Measurements from ENCODE around the gene NFKBIB. TPM values are rescaled to one million over a fixed set of nuclear protein-coding genes. Genes with fewer than 3 reads are reported as not detected.

Gene NFKBIB
- total RNA-seq, result 24.3 and 25.0 TPM in 2 replicates
- 30.8 and 39.6 TPM in 2 replicates for polyA plus RNA-seq
- 19.6 and 27.0 TPM in 2 replicates for polyA plus RNA-seq (2011; cell fraction: cytosol; rRNA removed)
- polyA plus RNA-seq (2011; cell fraction: nucleus; rRNA removed), result 10.9 and 11.0 TPM in 2 replicates
- 14.7 and 27.3 TPM in 2 replicates for polyA plus RNA-seq (2012)
- 7.9 and 10.1 TPM in 2 replicates for polyA minus RNA-seq
- 8.9 TPM for polyA minus RNA-seq (2011; cell fraction: cytosol; rRNA and poly(A)+ RNA removed)
- 1.5 and 5.5 TPM in 2 replicates for polyA minus RNA-seq (2011; cell fraction: nucleus; rRNA and poly(A)+ RNA removed)
- Bru-seq, nascent RNA, result percentile 56 among the genes with signal in this experiment
- percentile 77 among the genes with signal in this experiment for BruChase-seq, experiment 1, labeled RNA remaining after a 6-hour chase
- percentile 61 among the genes with signal in this experiment for BruChase-seq, experiment 2, labeled RNA remaining after a 2-hour chase
- long read RNA-seq, transcript NFKBIB-204 (5 exons, 1,929 nt), result minor isoform, 9 of 61 reads
- long read RNA-seq, transcript NFKBIB-201 (6 exons, 1,159 nt), result major isoform, 18 of 61 reads
- long read RNA-seq, partial matches to known transcripts, result 10 of 61 reads
- long read RNA-seq, other reads (novel, unspliced or antisense), result 24 of 61 reads

DNA sequence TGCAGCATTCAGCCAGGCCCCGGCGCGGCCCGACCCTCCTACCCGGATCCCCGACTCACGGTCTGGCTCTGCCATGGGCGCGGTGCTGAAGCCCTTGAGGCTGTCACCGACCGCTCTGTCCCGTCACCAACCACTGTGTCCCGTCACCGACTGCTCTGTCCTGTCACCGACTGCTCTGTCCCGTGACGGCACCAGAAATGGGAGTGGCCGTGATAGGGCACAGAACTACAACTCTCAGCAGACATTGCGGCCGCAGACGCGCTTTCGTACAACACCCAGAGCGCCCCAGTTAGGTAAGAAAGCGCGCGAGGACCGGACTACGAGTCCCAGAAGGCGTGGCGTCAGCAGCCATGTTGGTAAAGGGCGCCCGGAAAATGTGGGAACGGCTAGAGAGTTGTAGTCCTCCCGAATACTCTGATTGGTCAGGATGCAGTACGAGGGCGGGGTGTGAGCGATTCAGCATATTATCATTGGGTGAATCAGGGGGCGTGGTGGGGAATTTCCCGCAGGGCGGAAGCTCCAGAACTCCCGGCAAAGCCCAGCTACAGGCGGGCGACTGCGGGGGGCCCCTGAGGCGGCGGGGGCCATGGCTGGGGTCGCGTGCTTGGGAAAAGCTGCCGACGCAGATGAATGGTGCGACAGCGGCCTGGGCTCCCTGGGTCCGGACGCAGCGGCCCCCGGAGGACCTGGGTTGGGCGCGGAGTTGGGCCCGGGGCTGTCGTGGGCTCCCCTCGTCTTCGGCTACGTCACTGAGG, at the start of gene NFKBIB, which contains the start of gene SIRT2:
TSS of gene NFKBIB (plus strand) at position 523 of the 755 bp plus-strand sequence. CDS start at position 587, 64 bp downstream.
TSS of gene SIRT2 (minus strand) at position 172 of the 755 bp plus-strand sequence. CDS start at position 75, 97 bp downstream.
- H3K4me1 ChIP-seq (ENCODE audit: control insufficient read depth, extremely low read depth, insufficient read depth, low read length), result peaks cover 22% of the 10 kb centered on the region
- peak within 1 kb of the TSS; percentile 86 for H3K27ac ChIP-seq (ENCODE audit: insufficient read depth, low read depth, low read length)
- no peak for TF ChIP-seq GATA2 (IDR thresholded peaks at IDR 0.05; ENCODE audit: insufficient read depth, insufficient read length, low read depth, low read length)
- peak; percentile 43 for TF ChIP-seq POLR2A (IDR thresholded peaks at IDR 0.05; ENCODE audit: low read depth, low read length)
- no TSS peak for BruUV-seq (replicated peaks)
- no peaks in the 10 kb centered on the region for H3K27me3 ChIP-seq (ENCODE audit: control insufficient read depth in 2 of 2, insufficient read depth in 2 of 2, low read length in 2 of 2)
- H3K4me3 ChIP-seq (replicated peaks in 1 of 3; ENCODE audit: insufficient read depth in 1 of 3, low read depth in 1 of 3, low read length in 3 of 3), result peak within 1 kb of the TSS; percentile 73 to 83 (median 82)
- peak within 1 kb of the TSS; percentile 91 for H3K9ac ChIP-seq (replicated peaks; ENCODE audit: extremely low read depth, insufficient read depth, low read length)
- H4K20me1 ChIP-seq (replicated peaks; ENCODE audit: control insufficient read depth, extremely low read depth, insufficient read depth, low read length), result no peaks in the 10 kb centered on the region
- DNase-seq (ENCODE audit: low read depth, low spot score), result peak; percentile 100
- H3K4me2 ChIP-seq (ENCODE audit: insufficient read depth, low read length), result peak within 1 kb of the TSS; percentile 99
- ChIA-PET CTCF (interaction anchor here (0.9 to 2.4 kb wide), 12 partner anchors 12 to 497 kb away, joined by 3 to 16 read pairs (median 6); partner anchors contain the start of genes CCER2, FAM98C, MRPS12 and SARS2), POLR2A (interaction anchor here (0.6 to 1.0 kb wide), 2 partner anchors 10 to 48 kb away, joined by 3 read pairs; no protein-coding TSS in a partner anchor)
- no peaks in the 10 kb centered on the region for H3K9me1 ChIP-seq (replicated peaks; ENCODE audit: control insufficient read depth, extremely low read depth, insufficient read depth, low read length)
- peaks cover 5% of the 10 kb centered on the region for H3K79me2 ChIP-seq (ENCODE audit: control insufficient read depth, insufficient read depth, low read length)
- H3K36me3 ChIP-seq (ENCODE audit: control insufficient read depth in 2 of 2, extremely low read depth in 1 of 2, insufficient read depth in 2 of 2, low read length in 2 of 2), result peaks cover 0 to 2% of the 10 kb centered on the region in 2 experiments
- FAIRE-seq, result peak; percentile 99
- peak within 1 kb of the TSS; percentile 89 for H2AFZ ChIP-seq (ENCODE audit: low read depth, low read length)
- intact Hi-C loops (cut with micrococcal nuclease), result loop anchor here (1.0 kb wide), 2 partner anchors 31 to 49 kb away; partner anchors contain the start of genes MRPS12 and SARS2
- H3K9me3 ChIP-seq (replicated peaks; ENCODE audit: control insufficient read depth, insufficient read depth, low read length), result no peaks in the 10 kb centered on the region
- dilution Hi-C loops (cut with MboI; ENCODE audit: extremely low pct_ligation_motif_present, low sequenced_read_pairs), result no loop called here

All from endothelial cell of umbilical vein (primary cell).